A549 treated with RU486 at 1 μM for 4 hours (cell line): ENCODE data around the gene FAM161A. TPM values are rescaled to one million over a fixed set of nuclear protein-coding genes. Genes with fewer than 3 reads are reported as not detected.

ENCODE experiments used
- total RNA-seq: library from RNA; stranded (reverse); fragments of 200-300 nt; extraction: Qiagen RNA extraction; gene quantifications from 5 replicates; pipeline ENCODE4 v1.2.3, GENCODE V29; 2022; ENCODE audit warnings: low read depth

FAM161A gene, protein sequence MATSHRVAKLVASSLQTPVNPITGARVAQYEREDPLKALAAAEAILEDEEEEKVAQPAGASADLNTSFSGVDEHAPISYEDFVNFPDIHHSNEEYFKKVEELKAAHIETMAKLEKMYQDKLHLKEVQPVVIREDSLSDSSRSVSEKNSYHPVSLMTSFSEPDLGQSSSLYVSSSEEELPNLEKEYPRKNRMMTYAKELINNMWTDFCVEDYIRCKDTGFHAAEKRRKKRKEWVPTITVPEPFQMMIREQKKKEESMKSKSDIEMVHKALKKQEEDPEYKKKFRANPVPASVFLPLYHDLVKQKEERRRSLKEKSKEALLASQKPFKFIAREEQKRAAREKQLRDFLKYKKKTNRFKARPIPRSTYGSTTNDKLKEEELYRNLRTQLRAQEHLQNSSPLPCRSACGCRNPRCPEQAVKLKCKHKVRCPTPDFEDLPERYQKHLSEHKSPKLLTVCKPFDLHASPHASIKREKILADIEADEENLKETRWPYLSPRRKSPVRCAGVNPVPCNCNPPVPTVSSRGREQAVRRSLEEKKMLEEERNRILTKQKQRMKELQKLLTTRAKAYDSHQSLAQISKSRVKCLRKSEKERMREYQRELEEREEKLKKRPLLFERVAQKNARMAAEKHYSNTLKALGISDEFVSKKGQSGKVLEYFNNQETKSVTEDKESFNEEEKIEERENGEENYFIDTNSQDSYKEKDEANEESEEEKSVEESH
- total RNA-seq, result 4.2 to 7.6 TPM (median 7.2 TPM) in 5 replicates

DNA sequence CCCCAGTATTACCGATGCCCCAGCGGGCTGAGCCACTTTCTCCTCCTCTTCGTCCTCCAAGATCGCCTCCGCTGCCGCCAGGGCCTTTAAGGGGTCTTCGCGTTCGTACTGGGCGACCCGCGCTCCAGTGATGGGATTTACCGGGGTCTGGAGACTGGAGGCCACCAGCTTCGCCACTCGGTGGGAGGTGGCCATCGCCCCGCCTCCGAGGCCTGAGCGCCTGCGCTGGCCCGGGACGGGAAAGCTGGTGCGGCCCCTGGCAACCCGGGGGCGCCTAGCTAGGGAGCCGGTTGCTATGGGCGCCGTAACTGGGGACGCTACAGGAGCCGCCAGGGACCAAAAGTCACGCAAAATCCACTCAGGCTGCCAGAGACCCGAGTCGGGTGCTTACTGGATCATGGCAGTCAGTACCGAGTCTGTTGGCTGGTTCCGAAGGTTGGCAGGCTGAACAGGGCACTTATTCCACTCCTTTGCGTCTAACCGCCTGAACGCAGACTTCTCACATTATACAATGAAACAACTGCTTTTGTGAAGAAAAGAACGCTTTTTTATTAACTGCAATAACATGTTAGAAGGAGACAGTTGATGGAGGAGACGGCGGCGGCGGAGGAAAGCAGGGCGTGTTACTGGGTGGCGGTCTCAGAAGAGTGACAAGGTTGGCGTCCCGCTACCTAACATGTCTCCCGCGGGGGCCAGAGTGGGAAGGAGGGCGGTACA lies at the start of gene FAM161A:
FAM161A (minus strand) TSS at position 214 of the 717 bp plus-strand sequence; CDS start at position 195, 19 bp downstream.

DNA sequence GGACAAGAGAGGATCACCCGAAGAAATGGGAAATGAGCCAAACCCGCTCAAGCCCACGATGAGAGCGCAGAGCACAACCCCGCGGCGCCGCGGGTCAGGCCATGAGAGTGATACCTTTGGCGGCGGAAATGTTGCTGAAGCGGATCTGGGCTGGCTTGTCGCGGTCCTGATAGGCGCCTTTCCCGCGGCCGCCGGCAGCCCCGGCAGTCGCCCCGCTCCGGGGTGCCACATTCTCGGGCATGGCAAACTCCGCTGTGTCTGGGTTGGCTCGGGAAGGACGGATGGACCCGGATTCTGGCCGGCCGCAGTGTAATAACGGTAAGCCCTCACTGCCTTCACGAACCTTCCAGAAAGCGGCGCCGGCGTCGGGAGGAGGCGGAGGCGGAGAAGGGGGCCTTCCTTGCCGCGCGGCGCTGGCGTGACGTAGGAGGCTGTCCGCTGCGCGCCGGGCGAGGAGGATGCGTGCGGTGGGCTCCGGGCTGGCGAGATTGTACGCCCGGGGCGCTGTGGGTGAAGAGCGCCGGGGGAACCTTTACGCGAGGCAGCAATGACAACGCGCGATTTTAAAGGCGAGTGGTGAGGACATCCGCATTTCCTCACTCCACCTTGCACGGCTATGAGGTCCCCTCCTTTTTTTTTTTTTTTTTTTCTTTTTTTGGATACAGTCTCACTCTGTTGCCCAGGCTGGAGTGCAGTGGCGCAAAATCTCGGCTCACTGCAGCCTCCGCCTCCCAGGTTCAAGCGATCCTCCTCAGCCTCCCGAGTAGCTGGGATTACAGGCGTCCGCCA lies 34.6 kb upstream of the FAM161A start, which contains the start of gene CCT4:
CCT4 (minus strand) TSS at position 390 of the 789 bp plus-strand sequence; CDS start at position 241, 149 bp downstream.

Other genes starting within 250 kb of the FAM161A start
- 302 to 322 TPM (median 316 TPM) in 5 replicates for gene CCT4, start 34.6 kb upstream of the FAM161A start, total RNA-seq
- 38.7 to 58.8 TPM (median 42.8 TPM) in 5 replicates for gene COMMD1, start 51.6 kb upstream of the FAM161A start, total RNA-seq